DOHH2 (cell line): Measurements from ENCODE around the gene LHX3.

Source experiments
- H3F3A ChIP-seq: fragments of 200-600 bp; sonication (generic), shearing (Covaris generic); 2 replicates; pipeline ENCODE4 v1.6.0; 2016; ENCODE audit warnings: antibody characterized with exemption, mild to moderate bottlenecking; ENCODE audit not compliant: control insufficient read depth, insufficient read depth
- H3K27ac ChIP-seq: fragments of 200-600 bp; sonication (generic); 2 replicates; pipeline ENCODE4 v1.5.1; 2014; ENCODE audit warnings: low read depth, mild to moderate bottlenecking, low read length, moderate library complexity
- H3K27me3 ChIP-seq: fragments of 200-600 bp; sonication (generic); 2 replicates; pipeline ENCODE4 v1.6.1; 2014; ENCODE audit warnings: mild to moderate bottlenecking, low read length, mixed read lengths; ENCODE audit not compliant: control insufficient read depth
- H3K36me3 ChIP-seq: fragments of 200-600 bp; sonication (generic); 2 replicates; pipeline ENCODE4 v1.6.1; 2014; ENCODE audit warnings: mild to moderate bottlenecking, low read length, moderate library complexity, mixed read lengths; ENCODE audit not compliant: control insufficient read depth
- H3K4me1 ChIP-seq: fragments of 200-600 bp; sonication (generic); 2 replicates; pipeline ENCODE4 v1.6.1; 2014; ENCODE audit warnings: mild to moderate bottlenecking, low read length, mixed read lengths; ENCODE audit not compliant: control insufficient read depth
- H3K4me2 ChIP-seq: fragments of 200-600 bp; sonication (generic); 2 replicates; pipeline ENCODE4 v1.6.0; 2014; ENCODE audit warnings: mild to moderate bottlenecking, low read length, moderate library complexity
- H3K4me3 ChIP-seq: fragments of 200-600 bp; sonication (generic); 2 replicates; pipeline ENCODE4 v1.5.1; 2014; ENCODE audit warnings: mild to moderate bottlenecking, low read length, mixed read lengths
- H3K79me2 ChIP-seq: fragments of 200-600 bp; sonication (generic); 2 replicates; pipeline ENCODE4 v1.6.1; 2014; ENCODE audit warnings: mild to moderate bottlenecking, low read length, mixed read lengths; ENCODE audit not compliant: control insufficient read depth
- H3K9me2 ChIP-seq: fragments of 200-600 bp; sonication (generic); replicated peaks from 2 replicates; pipeline ENCODE4 v1.6.1; 2014; ENCODE audit warnings: mild to moderate bottlenecking, low read length, mixed read lengths; ENCODE audit not compliant: control insufficient read depth
- H3K9me3 ChIP-seq: fragments of 200-600 bp; sonication (generic); 2 replicates; pipeline ENCODE4 v1.6.1; 2014; ENCODE audit warnings: antibody characterized with exemption, low read length, mixed read lengths; ENCODE audit not compliant: control insufficient read depth, insufficient read depth
- H4K20me1 ChIP-seq: fragments of 200-600 bp; sonication (generic); 2 replicates; pipeline ENCODE4 v1.6.0; 2014; ENCODE audit warnings: low read depth, mild to moderate bottlenecking, antibody characterized with exemption, low read length, moderate library complexity; ENCODE audit not compliant: control insufficient read depth, insufficient read depth
- EZH2phosphoT487 ChIP-seq: fragments of 200-600 bp; sonication (generic); IDR thresholded peaks from 2 replicates; pipeline ENCODE4 v1.6.1; 2017; ENCODE audit warnings: borderline replicate concordance, mild to moderate bottlenecking, antibody characterized with exemption, low read length, moderate library complexity, mixed read lengths
- TF ChIP-seq, protein P1 (sequence below): fragments of 200-600 bp; sonication (generic); IDR thresholded peaks from one replicate; pipeline ENCODE4 v1.5.1; 2014; ENCODE audit warnings: antibody characterized with exemption, mild to moderate bottlenecking, low read depth, low read length; ENCODE audit not compliant: poor library complexity, severe bottlenecking

Gene LHX3

DNA sequence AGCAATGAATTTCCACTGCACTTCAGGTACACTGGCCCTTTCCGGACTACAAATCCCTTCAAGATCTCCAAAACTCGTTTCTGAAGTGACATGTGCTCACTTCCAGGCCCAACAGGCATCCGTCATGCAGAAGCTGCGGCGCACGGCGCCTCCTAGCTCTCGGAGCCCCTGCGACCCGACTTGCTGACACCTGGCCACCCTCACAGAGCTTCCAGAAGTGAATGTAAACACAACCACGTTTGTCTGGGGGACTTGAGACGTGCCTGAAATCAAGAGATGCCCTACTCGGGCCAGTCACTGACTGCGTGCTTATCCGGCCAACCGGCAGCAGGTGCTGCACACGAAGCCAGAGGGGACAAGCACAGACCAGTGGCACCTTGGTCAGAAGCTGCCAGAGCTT lies 4.9 kb upstream of the LHX3 start:
- H3K36me3 ChIP-seq = peaks cover 90% of the 10 kb centered on the region
- TF ChIP-seq, protein P1, sequence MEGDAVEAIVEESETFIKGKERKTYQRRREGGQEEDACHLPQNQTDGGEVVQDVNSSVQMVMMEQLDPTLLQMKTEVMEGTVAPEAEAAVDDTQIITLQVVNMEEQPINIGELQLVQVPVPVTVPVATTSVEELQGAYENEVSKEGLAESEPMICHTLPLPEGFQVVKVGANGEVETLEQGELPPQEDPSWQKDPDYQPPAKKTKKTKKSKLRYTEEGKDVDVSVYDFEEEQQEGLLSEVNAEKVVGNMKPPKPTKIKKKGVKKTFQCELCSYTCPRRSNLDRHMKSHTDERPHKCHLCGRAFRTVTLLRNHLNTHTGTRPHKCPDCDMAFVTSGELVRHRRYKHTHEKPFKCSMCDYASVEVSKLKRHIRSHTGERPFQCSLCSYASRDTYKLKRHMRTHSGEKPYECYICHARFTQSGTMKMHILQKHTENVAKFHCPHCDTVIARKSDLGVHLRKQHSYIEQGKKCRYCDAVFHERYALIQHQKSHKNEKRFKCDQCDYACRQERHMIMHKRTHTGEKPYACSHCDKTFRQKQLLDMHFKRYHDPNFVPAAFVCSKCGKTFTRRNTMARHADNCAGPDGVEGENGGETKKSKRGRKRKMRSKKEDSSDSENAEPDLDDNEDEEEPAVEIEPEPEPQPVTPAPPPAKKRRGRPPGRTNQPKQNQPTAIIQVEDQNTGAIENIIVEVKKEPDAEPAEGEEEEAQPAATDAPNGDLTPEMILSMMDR = no peak
- no peak for TF ChIP-seq EZH2phosphoT487
- peaks cover 18% of the 10 kb centered on the region; the same call in 1 of the 2 replicates for H4K20me1 ChIP-seq
- H3K4me3 ChIP-seq = no peak overlapping the region
- no peaks in the 10 kb centered on the region for H3K9me2 ChIP-seq
- H3K27ac ChIP-seq = no peak overlapping the region
- H3K27me3 ChIP-seq = no peaks in the 10 kb centered on the region
- H3F3A ChIP-seq = peaks cover 16% of the 10 kb centered on the region
- peaks cover 33% of the 10 kb centered on the region for H3K4me1 ChIP-seq
- H3K79me2 ChIP-seq = no peaks in the 10 kb centered on the region; the same call in 1 of the 2 replicates
- H3K4me2 ChIP-seq = no peak overlapping the region
- H3K9me3 ChIP-seq = no peaks in the 10 kb centered on the region

- TF ChIP-seq EZH2phosphoT487 = no peak
- TF ChIP-seq, protein P1 = no peak
- no peaks in the 10 kb centered on the region; the same call in 1 of the 2 replicates for H3K79me2 ChIP-seq
- H3K27me3 ChIP-seq = no peaks in the 10 kb centered on the region; the same call in 1 of the 2 replicates
- H3K27ac ChIP-seq = no peak overlapping the region
- no peak overlapping the region for H3K4me3 ChIP-seq
- peaks cover 84% of the 10 kb centered on the region for H3K36me3 ChIP-seq
- no peaks in the 10 kb centered on the region for H3K9me2 ChIP-seq
- H3K4me1 ChIP-seq = peaks cover 27% of the 10 kb centered on the region
- H3K9me3 ChIP-seq = no peaks in the 10 kb centered on the region
- peaks cover 17% of the 10 kb centered on the region; the same call in 1 of the 2 replicates for H4K20me1 ChIP-seq
- H3K4me2 ChIP-seq = no peak overlapping the region
- peaks cover 16% of the 10 kb centered on the region for H3F3A ChIP-seq
These were observed 4.3 kb upstream of the LHX3 start for GRCh38 chr9:136209232-136209631.

DNA sequence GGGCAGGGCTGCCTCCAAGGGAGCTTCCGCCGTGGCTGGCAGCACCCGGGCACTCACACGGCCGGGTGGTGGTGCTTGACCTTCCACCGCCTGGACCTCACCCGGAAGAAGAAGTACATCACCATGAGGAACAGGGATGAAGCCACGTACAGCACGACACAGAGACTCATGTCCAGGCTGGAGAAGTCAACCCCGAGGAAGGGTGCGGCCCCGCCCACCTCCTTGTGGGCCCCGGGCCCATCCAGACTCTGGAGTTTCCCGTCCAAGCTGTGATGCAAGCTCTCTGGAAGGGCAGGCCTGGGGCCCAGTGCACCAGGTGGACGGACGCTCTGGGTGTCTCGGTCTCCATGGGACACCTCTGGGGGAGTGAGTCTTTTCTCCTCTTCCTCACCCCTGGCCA lies 3.7 kb upstream of the LHX3 start:
- Histone ChIP-seq H3K79me2 (no peaks in the 10 kb centered on the region; the same call in 1 of the 2 replicates), H3K4me2 (no peak overlapping the region)

More for the DNA sequence above, 3.7 kb upstream of the LHX3 start:
- Histone ChIP-seq H3K9me2 (no peaks in the 10 kb centered on the region), H3K4me3 (no peak overlapping the region), H3K4me1 (peaks cover 25% of the 10 kb centered on the region), H3K27me3 (peaks cover 5% of the 10 kb centered on the region; the same call in 1 of the 2 replicates), H4K20me1 (peaks cover 23% of the 10 kb centered on the region; the same call in 1 of the 2 replicates), H3F3A (peaks cover 16% of the 10 kb centered on the region), H3K36me3 (peaks cover 79% of the 10 kb centered on the region), H3K9me3 (no peaks in the 10 kb centered on the region), H3K27ac (no peak overlapping the region)
- TF ChIP-seq, protein P1 = no peak
- TF ChIP-seq EZH2phosphoT487 = no peak
